ENCODE data around the gene FANCE.

Gene FANCE, protein sequence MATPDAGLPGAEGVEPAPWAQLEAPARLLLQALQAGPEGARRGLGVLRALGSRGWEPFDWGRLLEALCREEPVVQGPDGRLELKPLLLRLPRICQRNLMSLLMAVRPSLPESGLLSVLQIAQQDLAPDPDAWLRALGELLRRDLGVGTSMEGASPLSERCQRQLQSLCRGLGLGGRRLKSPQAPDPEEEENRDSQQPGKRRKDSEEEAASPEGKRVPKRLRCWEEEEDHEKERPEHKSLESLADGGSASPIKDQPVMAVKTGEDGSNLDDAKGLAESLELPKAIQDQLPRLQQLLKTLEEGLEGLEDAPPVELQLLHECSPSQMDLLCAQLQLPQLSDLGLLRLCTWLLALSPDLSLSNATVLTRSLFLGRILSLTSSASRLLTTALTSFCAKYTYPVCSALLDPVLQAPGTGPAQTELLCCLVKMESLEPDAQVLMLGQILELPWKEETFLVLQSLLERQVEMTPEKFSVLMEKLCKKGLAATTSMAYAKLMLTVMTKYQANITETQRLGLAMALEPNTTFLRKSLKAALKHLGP

DNA sequence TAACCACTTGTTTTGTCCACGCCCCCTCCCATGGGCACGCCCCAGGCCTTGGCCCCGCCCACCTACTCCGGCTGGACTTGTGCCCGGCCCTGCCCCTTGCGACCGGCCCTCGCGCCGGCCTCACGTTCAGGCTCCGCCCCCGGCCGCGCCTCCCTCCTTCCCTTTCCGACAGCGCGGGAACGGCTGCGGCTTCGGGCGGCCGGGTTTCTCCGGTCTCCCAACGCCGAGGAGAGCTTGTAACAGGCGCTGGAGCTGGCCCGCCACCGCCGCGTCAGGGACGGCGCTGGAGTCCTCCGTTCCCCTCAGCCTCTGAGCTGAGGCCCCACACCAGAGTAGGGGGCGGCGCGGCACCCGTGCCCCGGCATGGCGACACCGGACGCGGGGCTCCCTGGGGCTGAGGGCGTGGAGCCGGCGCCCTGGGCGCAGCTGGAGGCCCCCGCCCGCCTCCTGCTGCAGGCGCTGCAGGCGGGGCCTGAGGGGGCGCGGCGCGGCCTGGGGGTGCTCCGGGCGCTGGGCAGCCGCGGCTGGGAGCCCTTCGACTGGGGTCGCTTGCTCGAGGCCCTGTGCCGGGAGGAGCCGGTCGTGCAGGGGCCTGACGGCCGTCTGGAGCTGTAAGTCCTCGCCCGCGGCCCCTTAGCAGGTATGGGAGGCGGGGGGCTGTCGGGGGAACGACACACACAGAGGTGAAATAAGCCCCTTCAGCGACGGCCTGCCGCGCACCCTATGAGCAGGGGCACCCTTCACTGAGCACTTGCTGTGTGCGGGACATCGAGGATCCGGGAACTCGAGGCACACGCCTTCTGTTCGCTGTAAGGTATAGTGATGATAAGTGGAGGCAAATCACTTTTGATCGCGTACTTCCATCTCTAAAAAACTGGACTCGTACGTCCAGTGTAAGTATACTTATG, at the start of gene FANCE:
Gene FANCE, plus strand, starts transcription at position 156 of the 908 bp plus-strand sequence. Its CDS starts 208 bp downstream, at position 364.
- peak; percentile 87 for DNase-seq

DNA sequence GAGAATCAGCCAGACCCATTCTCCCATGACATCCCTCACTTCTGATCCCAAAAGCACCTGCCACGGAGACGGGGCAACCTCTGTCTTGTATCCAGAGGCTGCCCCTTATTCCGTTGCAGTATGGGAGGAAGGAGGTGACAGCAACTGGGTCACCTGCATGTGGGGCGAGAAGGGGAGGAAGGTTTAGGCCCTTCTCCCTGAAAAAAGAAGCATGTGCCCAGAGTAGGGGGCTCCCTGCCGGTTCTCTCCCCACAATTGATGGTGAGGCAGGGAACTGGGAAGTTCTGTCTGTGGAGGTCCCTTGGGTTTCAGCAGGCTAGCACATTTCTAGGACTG, 49.3 kb upstream of the FANCE start:
- DNase-seq = no peak

DNA sequence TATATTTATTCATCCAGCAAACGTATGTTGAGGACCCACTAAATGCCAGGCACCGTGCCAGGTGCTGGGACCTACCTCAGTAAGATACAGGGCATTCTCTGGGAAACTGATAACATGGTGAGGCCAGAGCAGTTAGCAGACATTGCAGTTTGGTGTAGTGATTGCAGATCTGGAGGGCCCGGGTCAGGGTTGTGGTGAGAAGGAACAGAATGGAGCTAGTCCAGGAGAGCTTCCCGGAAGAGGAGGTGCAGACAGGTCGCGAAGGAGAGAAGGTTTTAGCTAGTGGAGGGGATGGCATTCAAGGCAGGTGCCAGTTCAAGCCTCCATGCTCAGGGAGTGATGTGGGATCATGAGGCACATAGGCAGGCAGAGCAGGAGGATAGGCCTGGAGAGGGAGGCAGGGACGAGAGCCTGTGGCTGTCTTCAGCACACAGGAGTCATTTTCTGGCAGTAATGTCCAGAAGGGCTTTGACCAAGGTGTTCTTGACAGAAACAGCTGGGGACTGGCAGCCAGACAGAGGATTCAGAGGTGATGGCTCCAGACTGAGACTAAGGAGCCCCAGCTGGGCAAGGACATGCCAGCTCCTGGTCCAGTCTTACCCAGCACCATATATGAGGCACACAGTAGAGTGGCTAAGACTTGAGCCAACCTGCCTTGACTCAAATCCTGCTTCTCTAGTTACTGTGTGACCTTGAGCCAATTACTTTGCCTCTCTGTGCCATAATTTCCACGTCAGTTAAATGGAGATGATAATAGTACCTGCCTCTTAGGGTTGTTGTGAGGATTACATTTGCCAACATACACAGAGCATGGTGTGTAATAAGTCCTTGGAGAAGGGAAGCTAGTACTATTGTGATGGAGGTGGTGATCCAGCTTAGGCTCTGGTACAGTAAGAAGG, 48.3 kb upstream of the FANCE start:
- no peak for DNase-seq

DNA sequence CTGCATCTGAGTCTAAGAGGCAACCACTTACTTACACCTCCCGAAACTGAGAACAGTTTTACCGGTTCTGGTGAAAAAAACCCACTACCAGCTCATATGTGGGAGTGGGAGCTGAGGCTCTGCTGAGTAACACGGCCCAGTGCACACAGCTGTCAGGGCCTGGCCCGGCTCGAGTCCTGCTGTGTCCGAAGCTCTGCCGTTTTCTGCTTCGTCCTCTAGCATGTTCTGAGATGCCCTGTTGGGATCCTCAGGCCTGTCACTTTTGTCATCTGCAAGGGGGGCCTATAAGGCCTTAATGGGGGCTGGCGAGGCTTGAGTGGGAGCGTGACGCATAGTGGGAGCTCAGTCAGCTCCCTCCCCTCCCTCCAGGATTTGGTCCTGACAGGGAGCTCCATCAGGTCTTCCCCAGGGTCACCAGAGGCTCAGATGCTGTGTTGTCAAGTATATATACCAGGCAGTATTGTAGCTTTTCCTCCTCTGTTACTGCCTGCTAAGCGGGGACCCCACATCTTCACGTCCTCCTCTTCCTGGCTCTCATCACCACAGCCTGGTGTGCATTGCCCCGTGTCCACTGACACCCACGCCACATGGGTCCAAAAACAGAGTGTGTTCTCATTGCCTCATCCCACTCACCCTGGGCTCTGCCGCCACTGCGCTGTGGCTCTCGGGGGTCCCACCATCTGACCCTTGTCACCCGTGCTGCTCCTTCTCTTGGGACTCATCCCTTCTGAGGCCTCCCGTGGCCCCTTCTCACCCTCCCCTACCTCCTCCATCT, 45.2 kb upstream of the FANCE start:
- no peak for DNase-seq

DNA sequence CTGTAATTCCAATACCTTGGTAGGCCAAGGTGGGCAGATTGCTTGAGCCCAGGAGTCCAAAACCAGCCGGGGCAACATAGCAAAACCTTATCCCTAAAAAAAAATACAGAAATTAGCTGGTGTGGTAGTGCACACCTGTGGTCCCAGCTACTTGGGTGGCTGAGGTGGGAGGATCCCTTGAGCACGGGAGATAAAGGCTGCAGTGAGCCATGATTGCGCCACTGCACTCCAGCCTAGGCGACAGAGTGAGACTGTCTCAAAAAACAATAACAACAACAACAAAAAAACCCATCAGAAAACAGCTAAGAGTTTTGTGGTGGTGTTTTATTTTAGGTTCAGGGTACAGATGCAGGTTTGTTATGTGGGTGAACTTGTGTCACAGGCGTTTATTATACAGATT, 42.9 kb upstream of the FANCE start:
- no peak for DNase-seq

DNA sequence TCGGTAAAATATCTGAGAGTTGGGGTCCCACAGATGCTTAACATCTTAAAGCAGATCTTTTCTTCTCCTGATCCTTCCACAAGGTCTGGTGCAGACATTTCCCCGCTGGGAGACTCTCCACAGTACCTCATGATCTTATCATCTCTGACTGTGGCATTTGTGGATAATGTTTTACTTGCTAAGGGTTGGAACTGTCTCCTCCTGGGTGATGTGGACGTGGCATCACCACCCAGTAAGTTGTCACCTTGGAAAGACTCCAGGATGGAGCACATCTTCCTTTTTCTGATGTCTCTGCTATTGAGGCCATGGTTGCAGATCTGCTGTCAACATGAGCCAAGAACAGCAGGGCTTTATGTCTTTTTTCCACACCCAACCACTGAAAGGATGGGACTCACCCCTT, 42.0 kb upstream of the FANCE start:
- DNase-seq = no peak

DNA sequence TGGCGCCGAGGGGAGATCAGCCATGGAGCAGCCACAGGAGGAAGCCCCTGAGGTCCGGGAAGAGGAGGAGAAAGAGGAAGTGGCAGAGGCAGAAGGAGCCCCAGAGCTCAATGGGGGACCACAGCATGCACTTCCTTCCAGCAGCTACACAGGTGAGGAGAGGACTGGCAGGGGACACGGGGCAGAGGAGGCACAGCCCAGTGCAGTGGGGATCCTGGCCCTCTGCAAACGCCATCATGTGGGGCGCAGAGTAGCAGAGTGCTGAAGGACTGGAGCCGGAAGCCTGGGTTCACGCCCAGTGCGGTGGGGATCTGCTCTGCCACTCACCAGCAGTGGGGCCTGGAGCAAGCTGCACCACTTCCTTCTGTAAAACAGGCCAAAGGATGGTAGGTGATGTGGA, 41.1 kb upstream of the FANCE start:
- DNase-seq = no peak

DNA sequence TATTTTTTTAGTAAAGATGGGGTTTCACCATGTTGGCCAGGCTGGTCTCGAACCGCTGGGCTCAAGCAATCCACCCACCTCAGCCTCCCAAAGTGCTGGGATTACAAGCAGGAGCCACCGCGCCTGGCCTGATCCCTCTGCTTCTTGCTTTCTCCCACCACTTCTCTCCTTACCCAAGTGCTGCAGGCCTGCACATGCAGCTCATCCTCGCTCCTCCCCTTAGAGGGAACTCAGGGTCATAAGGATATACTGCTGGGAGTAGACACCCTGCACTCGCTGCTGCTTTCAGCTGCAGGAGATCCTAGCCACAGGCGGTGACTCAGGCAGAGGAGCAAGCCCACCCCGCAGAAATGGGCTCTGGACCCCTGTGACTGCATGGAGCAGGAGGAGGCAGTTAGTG, 40.0 kb upstream of the FANCE start:
- DNase-seq = no peak

DNA sequence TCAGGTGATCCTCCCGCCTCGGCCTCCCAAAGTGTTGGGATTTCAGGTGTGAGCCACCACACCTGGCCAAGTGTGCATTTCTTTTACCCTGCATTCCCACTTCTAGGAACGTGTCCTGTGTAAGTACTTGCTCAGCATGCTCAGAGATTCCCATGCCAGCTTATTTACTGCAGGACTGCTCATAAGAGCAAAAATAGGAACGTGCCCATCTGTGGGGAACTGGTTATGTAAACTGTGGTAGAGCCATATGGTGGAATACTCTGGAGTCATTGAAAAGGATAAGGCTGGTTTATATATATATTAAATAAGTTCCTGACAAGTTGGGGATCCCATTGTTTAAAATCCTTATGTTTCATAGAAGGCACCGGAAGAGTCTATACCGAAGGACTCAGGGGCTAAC, 38.2 kb upstream of the FANCE start:
- no peak for DNase-seq

DNA sequence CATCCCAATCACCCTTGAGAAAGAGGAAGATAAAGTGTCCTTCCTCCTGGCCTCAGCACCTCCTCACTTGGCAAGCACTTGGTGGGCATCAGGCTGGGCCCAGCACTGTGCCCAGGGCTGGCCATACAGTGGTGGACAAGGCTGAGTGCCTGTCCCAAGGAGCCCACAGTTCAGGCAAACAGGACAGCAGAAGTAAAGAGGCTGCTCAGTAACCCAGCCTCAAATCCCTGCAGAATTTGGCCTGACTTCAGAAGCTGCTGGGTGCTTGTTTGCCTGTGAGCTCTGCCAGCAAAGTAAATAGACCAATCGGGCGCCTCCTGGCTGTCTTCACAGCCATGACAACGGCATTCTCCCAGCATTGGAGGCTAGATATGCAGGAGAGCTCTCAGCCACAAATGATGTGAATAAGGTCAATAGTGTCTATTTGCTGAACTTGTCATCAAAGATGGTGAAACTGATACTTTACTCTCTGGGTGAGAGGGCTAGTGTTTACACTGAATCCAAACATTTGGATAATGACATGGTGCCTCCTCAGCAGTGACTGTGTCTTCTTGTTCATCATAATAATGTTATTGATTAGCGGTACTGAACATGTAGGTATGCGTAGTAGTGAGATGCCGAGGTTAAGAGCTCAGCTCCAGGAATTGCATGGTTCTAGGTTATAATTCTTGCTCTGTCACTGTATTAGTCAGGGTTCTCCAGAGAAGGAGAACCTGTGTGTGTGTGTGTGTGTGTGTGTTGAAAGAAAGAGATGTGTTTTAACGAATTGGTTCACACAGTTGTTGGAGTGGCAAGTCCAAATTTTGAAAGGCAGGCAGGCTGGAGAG, 36.9 kb upstream of the FANCE start:
- no peak for DNase-seq

DNA sequence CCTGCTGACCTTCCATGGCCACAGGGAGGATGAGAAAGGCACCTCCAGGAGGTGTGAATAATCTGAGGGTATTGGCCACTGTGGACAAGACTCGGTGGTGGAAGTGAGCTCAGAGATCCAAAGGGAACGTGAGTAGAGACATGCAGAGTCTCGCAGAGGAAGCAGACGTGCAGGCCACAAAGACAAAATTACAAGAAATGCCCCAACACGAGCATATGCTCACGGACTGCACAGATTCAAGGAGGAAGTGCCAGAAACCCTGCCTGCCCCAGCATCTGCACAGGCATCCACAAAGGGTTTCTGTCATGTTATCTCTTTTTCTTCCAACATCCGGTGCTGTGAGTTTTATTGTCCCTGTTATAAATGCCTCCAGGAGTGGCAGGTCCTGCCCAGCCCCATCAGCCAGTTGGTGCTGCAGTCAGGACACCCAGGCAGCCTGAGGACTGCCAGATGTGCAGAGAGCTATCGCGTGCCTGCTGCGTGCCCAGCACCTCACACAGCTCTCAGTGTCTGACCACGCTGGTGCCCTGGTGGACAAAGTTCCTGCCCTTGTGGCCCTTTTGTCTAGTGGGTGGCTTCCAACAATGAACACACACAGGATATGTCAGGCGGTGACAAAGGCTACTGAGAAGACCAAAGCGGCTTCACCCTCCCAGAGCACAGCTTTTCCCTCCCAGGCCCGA, 34.0 kb upstream of the FANCE start:
- no peak for DNase-seq

DNA sequence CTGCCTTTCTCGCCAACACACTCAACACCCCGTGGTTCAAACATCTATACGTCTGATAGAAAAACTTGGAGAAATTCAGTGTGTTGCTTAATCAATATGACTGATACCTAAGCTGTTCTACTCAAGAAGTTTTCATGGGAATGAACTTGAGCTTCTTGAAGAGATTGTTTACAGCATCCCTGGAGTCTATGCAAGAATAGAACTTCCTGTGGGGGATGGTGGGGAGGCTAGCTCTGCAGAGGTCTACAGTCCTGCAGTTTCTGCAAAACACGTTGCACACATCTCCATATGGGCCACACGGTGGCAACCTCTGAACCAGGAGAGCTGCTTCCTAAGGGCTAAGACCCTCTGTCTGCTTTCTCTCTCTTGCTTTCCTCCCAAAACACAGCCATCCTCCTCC, 32.7 kb upstream of the FANCE start:
- DNase-seq = no peak

DNA sequence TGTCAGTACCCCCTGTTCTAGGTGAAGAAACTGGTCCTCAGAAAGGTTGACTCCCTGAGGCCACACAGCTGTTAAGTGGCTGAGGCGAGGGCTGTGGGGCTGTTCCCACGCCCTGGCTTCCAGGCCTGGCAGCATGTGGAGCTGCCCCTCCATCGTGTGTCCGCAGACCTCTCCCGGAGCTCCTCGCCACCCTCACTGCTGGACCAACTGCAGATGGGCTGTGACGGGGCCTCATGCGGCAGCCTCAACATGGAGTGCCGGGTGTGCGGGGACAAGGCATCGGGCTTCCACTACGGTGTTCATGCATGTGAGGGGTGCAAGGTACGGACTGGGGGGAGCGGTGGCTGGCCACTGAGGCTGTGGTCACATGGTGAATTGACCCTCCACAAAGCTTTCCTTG, 32.2 kb upstream of the FANCE start:
- no peak for DNase-seq

DNA sequence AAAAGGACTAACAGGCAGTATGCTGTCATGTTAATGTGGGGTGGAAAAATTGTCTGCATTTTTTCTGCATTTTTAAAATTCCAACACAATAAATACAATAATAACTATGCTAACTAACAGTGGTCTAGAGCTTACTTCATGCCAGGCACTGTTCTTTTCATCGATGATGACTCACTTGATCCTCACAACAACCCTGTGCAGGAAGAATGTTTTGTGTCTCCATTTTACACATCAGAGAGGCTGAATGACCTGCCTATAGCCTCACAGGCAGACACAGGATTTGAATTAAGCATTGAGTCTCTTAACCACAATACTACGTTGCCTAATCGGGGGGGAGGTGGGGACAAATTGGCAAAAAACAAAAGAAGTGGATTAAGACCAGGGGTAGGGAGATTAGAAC, 26.9 kb upstream of the FANCE start:
- DNase-seq = no peak

DNA sequence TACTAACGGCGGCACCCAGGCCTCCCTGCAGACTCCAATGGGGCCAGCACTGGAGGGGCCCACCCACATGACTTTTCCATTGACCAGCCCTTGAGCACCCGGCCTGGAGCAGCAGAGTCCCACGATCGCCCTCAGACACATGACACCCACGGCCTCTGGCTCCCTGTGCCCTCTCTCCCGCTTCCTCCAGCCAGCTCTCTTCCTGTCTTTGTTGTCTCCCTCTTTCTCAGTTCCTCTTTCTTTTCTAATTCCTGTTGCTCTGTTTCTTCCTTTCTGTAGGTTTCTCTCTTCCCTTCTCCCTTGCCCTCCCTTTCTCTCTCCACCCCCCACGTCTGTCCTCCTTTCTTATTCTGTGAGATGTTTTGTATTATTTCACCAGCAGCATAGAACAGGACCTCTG, 26.1 kb upstream of the FANCE start:
- no peak for DNase-seq

DNA sequence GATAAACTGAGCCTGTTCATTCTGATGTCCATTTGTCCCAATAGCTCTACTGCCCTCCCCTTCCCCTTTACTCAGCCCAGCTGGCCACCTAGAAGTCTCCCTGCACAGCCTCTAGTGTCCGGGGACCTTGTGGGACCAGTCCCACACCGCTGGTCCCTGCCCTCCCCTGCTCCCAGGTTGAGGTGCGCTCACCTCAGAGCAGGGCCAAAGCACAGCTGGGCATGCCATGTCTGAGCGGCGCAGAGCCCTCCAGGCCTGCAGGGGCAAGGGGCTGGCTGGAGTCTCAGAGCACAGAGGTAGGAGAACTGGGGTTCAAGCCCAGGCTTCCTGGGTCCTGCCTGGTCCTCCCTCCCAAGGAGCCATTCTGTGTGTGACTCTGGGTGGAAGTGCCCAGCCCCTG, 24.7 kb upstream of the FANCE start:
- DNase-seq = no peak

DNA sequence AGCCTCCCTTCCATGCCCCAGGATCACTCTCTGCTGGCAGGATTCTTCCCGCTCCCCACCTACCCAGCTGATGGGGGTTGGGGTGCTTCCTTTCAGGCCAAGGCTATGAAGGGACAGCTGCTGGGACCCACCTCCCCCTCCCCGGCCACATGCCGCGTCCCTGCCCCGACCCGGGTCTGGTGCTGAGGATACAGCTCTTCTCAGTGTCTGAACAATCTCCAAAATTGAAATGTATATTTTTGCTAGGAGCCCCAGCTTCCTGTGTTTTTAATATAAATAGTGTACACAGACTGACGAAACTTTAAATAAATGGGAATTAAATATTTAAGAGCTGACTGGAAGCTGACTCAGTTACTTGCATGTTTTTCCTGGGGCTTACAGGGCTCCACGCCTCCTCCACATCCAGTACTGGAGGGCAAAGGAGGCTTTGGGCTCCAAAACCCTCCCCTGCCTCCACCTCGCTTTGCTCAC, 24.3 kb upstream of the FANCE start:
- DNase-seq = no peak

DNA sequence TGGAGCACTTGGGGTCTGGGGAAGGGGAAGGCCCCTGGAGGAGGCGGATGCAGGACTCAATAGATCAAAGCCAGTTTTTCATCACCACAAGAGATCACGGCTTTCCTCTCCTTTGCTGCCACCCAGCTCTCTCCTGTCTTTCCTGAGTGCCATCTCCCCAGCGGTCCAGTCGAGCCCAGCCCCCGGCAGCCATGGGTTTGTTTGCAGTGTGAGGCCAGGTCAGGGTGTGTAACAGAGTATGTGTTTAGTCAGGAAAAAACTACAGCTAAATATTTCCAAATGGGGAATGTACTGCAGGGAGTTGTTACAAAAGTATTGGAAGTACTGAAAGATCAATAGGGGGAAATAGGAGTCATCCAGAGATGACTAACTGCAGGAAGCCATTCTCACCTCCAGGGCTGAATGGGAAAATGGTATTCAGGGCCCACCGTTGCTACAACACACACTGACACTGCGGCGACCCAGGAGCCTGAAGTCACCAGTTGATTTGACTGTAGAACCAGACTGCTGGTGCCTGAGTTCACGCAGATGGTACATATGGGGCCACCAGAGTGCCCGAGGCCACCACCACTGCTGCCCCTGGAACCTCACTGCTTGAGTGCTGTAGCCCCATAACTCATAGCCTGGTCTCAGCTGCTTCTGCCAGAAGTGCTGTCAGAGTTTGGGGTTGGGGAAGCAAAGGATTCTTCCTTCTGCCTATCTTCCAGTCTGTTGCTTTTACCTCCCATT, 23.6 kb upstream of the FANCE start:
- no peak for DNase-seq

DNA sequence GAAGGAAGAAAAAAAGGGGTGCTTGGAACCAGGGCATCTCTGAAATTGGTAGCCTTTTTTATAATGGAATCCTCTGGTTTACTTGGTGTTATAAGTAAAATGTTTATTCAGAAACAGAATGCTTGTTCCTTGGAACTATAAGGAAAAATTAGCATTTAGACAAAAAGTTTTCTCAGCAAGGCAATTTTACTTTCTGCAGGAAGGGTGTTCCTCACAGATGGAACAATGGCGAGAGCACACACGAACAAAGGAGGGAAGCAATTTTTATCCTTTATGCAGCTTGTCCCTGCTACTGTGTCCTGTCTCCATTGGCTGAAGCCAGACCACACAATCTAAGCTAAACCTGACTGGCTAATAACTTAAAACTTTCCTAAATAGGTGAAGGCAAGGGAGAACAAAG, 22.7 kb upstream of the FANCE start:
- no peak for DNase-seq

DNA sequence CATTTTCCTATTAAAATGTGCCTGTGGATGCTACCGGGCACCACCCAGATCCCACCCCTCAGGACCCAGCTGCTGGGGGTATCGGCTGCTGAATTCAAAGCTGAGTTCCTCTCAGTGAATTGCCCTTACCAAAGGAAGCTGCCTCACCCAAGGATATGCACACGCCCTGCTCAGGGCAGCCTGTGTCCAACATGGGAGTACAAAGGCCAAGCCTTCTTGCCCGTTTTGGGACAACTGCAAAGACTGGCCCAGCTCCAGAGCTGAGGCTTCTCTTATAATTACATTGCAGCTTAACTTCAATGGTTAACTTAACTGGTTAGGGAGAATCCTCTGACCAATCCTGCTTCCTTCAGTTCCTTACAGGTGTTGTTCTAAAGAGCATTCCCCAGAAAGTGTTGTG, 19.8 kb upstream of the FANCE start:
- no peak for DNase-seq

All from stimulated activated naive CD4-positive, alpha-beta T cell treated with Interleukin-2 at 50 U/mL for 16 hours (primary cell).